Trophoblast cell (in vitro differentiated cells and primary cell): Measurements from ENCODE around the gene HDAC7.
"Not testable (repeated sequence)": the region's sequence is repeated elsewhere in the genome, so short reads cannot be mapped to it uniquely, and the experiment has no call there.

Experiments used
- DNase-seq, 2 donors: peaks; one replicate each; pipeline ENCODE4 v3.0.0-alpha.2; 2016
- H2AFZ ChIP-seq: 2 replicates; pipeline ENCODE4 v1.6.1; 2013; ENCODE audit warnings: low read length, moderate library complexity, mild to moderate bottlenecking; ENCODE audit not compliant: insufficient read depth, poor library complexity
- H2AK5ac ChIP-seq: 2 replicates; pipeline ENCODE4 v1.6.1; 2013; ENCODE audit warnings: mild to moderate bottlenecking, low read length
- H2BK120ac ChIP-seq: 2 replicates; pipeline ENCODE4 v1.6.1; 2013; ENCODE audit warnings: low read length, mild to moderate bottlenecking, moderate library complexity; ENCODE audit not compliant: insufficient read depth, poor library complexity
- H2BK12ac ChIP-seq: 2 replicates; pipeline ENCODE4 v1.6.1; 2013; ENCODE audit warnings: mild to moderate bottlenecking, low read length, moderate library complexity
- H2BK5ac ChIP-seq: 2 replicates; pipeline ENCODE4 v1.6.1; 2013; ENCODE audit warnings: low read length, low read depth, moderate library complexity, mild to moderate bottlenecking; ENCODE audit not compliant: poor library complexity
- H3K14ac ChIP-seq: 2 replicates; pipeline ENCODE4 v1.6.1; 2013; ENCODE audit warnings: mild to moderate bottlenecking, low read length
- H3K18ac ChIP-seq: 2 replicates; pipeline ENCODE4 v1.6.1; 2013; ENCODE audit warnings: mild to moderate bottlenecking, low read length
- H3K23ac ChIP-seq: 2 replicates; pipeline ENCODE4 v1.6.1; 2013; ENCODE audit warnings: low read length
- H3K27ac ChIP-seq: 2 replicates; pipeline ENCODE4 v1.5.1; 2013; ENCODE audit warnings: low read depth, mild to moderate bottlenecking, inconsistent platforms, low read length, moderate library complexity
- H3K27me3 ChIP-seq: 2 replicates; pipeline ENCODE4 v1.6.1; 2013; ENCODE audit warnings: inconsistent platforms, mild to moderate bottlenecking, low read length, moderate library complexity; ENCODE audit not compliant: insufficient read depth
- H3K36me3 ChIP-seq, 2 experiments: 1 replicate in 1 of 2; 2 replicates in 1 of 2; pipeline ENCODE4 v1.6.1; 2013; ENCODE audit warnings: low read length in 2 of 2, mild to moderate bottlenecking in 2 of 2, moderate library complexity in 1 of 2; ENCODE audit not compliant: insufficient read depth in 2 of 2, control insufficient read depth in 1 of 2
- H3K4ac ChIP-seq: 2 replicates; pipeline ENCODE4 v1.6.1; 2013; ENCODE audit warnings: low read depth, mild to moderate bottlenecking, low read length, moderate library complexity
- H3K4me1 ChIP-seq, 2 experiments: 1 replicate in 1 of 2; 2 replicates in 1 of 2; pipeline ENCODE4 v1.6.1; 2013; ENCODE audit warnings: low read length in 2 of 2, mild to moderate bottlenecking in 2 of 2, moderate library complexity in 1 of 2; ENCODE audit not compliant: insufficient read depth in 2 of 2, control insufficient read depth in 1 of 2
- H3K4me2 ChIP-seq: 2 replicates; pipeline ENCODE4 v1.6.1; 2013; ENCODE audit warnings: inconsistent platforms, mild to moderate bottlenecking, low read length, moderate library complexity
- H3K4me3 ChIP-seq: 2 replicates; pipeline ENCODE4 v1.5.1; 2013; ENCODE audit warnings: mild to moderate bottlenecking, low read depth, low read length, inconsistent platforms
- H3K79me1 ChIP-seq: one replicate; pipeline ENCODE4 v1.6.1; 2013; ENCODE audit warnings: low read length
- H3K79me2 ChIP-seq: 2 replicates; pipeline ENCODE4 v1.6.1; 2013; ENCODE audit warnings: low read length, mild to moderate bottlenecking; ENCODE audit not compliant: control insufficient read depth, insufficient read depth, poor library complexity
- H3K9ac ChIP-seq: 2 replicates; pipeline ENCODE4 v1.6.1; 2013; ENCODE audit warnings: mild to moderate bottlenecking, low read length
- H3K9me3 ChIP-seq: 2 replicates; pipeline ENCODE4 v1.6.1; 2013; ENCODE audit warnings: low read depth, mild to moderate bottlenecking, control low read depth, inconsistent platforms, low read length; ENCODE audit not compliant: insufficient read depth
- H4K12ac ChIP-seq: 2 replicates; pipeline ENCODE4 v1.6.1; 2013; ENCODE audit warnings: low read depth, mild to moderate bottlenecking, low read length, moderate library complexity
- H4K8ac ChIP-seq: 2 replicates; pipeline ENCODE4 v1.6.1; 2013; ENCODE audit warnings: low read depth, mild to moderate bottlenecking, low read length, moderate library complexity
- H4K91ac ChIP-seq: one replicate; pipeline ENCODE4 v1.6.1; 2013; ENCODE audit warnings: low read depth, mild to moderate bottlenecking, low read length, moderate library complexity
- WGBS: extraction: QIAGEN DNeasy Blood & Tissue Kit; methylation state at CpG from one replicate; pipeline ENCODE4 v1.1.7; 2013; ENCODE audit warnings: missing lambda C conversion rate; ENCODE audit not compliant: insufficient read length, insufficient coverage; ENCODE audit errors: extremely low coverage; 5-methylcytosine and 5-hydroxymethylcytosine counted together

Gene HDAC7

DNA sequence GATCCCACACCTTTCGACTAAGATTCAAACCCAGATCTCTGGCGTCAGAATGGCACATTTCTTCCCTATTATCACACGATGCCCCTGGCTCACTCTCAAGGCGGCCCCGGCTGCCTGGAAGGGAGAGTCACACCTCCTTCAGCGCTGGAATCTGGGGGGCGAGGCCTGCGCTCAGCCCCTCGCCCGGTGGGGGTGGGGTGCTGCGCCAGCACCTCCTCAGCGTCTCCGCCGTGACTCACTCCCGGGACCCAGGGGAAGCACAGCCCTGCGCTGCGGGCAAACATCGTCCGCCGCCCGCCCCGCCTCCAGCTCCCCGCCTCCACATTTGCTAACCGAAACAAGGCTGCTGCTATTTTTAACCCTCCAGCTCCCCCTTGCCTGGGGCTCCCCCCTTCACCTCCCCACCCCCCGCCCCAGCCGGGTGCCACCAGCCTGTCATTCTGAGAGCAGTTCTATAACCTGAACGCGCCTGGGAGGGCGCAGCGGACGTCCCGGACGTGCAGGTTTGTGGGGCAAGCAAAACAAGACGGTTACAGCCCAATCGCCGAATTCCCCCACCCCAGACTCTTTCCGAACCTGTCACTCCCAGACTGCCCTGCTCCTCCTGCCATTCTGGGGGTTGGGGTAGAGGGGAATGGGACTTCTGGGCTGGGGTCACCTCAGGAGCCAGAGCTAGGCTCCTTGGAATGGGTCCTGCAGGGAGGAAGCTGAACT, 6.7 kb downstream of the HDAC7 start:
- Histone ChIP-seq H3K27ac (peak overlapping the region; percentile 91), H3K9ac (no peak overlapping the region), H3K4ac (peak overlapping the region; percentile 73), H2AFZ (no peak overlapping the region), H3K79me1 (peaks cover 18% of the 10 kb centered on the region), H4K91ac (peak overlapping the region; percentile 82), H3K36me3 (peaks cover 6 to 16% of the 10 kb centered on the region in 2 experiments), H3K23ac (no peak overlapping the region), H3K14ac (peak overlapping the region; percentile 41), H3K18ac (peak overlapping the region; percentile 53), H2AK5ac (peak overlapping the region; percentile 34), H3K4me1 (peaks cover 62 to 70% of the 10 kb centered on the region in 2 experiments), H3K27me3 (no peaks in the 10 kb centered on the region), H3K4me2 (peak overlapping the region; percentile 66), H4K12ac (peak overlapping the region; percentile 2), H3K4me3 (no peak overlapping the region), H2BK5ac (peak overlapping the region; percentile 71), H2BK120ac (peak overlapping the region; percentile 58), H3K79me2 (peaks cover 53% of the 10 kb centered on the region), H4K8ac (peak overlapping the region; percentile 54), H3K9me3 (no peaks in the 10 kb centered on the region), H2BK12ac (peak overlapping the region; percentile 59)
- DNase-seq = peak; percentile 54 to 60
- no CpG with 5 or more reads among the region's 37 CpGs for WGBS

DNA sequence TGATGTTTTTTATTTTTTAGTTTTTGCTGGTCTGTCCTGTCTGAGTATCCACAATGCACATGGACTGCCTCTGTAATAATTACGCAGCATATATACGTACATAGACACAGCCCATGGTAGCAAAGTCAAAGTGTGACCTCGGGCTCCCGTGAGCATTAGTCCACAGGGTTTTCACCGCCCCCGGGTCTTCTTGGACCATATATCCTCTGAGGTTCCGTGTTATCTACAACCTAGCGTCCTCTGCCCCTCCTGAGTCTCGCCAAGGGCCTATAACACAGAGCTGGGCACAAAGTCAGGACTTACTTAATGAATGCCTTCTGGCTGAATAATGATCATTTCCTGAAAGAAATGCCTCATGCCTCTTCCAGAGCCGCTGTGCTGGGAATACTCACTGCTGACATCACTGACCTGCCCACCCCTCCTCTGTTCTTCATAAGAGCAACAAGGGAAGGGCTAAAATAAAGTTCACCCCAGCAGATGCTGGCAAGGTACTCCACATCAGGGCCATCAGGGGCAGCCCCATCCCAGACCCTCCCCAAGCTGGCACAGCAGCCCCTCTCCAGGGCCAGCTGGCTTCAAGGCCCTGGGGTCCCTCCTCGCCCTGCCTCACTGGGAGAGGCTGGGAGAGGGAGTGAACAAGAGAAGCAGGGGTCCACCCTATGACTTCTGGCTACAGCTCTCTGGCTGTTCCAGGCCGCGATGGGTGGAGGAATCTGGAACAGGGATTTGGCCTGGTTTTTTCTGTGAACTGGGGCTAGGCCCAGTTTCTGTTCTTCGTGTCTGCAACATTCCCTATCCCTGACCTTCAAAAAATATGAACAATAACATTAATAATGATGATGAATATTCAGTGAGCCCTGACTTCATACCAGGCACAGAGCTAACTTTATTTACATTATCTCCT, 7.9 kb downstream of the HDAC7 start:
- WGBS = no CpG with 5 or more reads among the region's 14 CpGs

DNA sequence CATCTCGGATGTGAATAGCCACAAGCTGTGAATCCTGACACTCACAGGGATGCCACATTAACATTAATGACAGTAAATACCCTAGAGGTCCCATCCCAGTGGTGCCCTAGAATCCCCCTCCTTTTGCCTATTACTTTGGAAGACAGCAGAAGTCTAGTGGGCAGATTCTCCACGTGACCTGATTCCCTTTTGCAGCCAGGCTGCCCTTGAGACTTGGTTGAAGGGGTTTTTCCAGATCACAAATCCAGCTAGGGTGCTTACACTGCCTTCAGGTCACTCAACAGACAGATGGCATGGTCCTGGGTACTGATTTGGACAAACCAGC, 8.7 kb downstream of the HDAC7 start:
- Histone ChIP-seq H2BK5ac (no peak overlapping the region), H3K4me1 (peaks cover 57 to 60% of the 10 kb centered on the region in 2 experiments), H2BK120ac (no peak overlapping the region), H3K79me2 (peaks cover 49% of the 10 kb centered on the region), H2AFZ (no peak overlapping the region), H4K91ac (no peak overlapping the region), H3K4me2 (no peak overlapping the region), H3K27me3 (no peaks in the 10 kb centered on the region), H3K27ac (no peak overlapping the region), H2AK5ac (no peak overlapping the region), H2BK12ac (no peak overlapping the region), H3K36me3 (peaks cover 6 to 13% of the 10 kb centered on the region in 2 experiments), H4K12ac (no peak overlapping the region), H3K4me3 (no peak overlapping the region), H3K9me3 (no peaks in the 10 kb centered on the region), H3K79me1 (peaks cover 13% of the 10 kb centered on the region), H3K23ac (no peak overlapping the region), H3K4ac (peak overlapping the region; percentile 85), H3K9ac (no peak overlapping the region), H3K18ac (no peak overlapping the region), H3K14ac (no peak overlapping the region), H4K8ac (no peak overlapping the region)
- no peak for DNase-seq
- WGBS = no CpG with 5 or more reads among the region's 2 CpGs

More for the DNA sequence above, 7.9 kb downstream of the HDAC7 start:
- Histone ChIP-seq H3K14ac (peak overlapping the region; percentile 72), H3K79me1 (peaks cover 15% of the 10 kb centered on the region), H2AFZ (no peak overlapping the region), H3K9ac (no peak overlapping the region), H3K23ac (no peak overlapping the region), H3K4ac (peak overlapping the region; percentile 96), H3K18ac (peak overlapping the region; percentile 31), H4K91ac (peak overlapping the region; percentile 64), H2AK5ac (peak overlapping the region; percentile 45), H3K4me2 (peak overlapping the region; percentile 34), H3K4me3 (no peak overlapping the region), H2BK12ac (peak overlapping the region; percentile 59), H2BK120ac (peak overlapping the region; percentile 29), H4K8ac (peak overlapping the region; percentile 50), H4K12ac (no peak overlapping the region), H3K27me3 (no peaks in the 10 kb centered on the region), H2BK5ac (peak overlapping the region; percentile 81), H3K79me2 (peaks cover 48% of the 10 kb centered on the region), H3K4me1 (peaks cover 59 to 66% of the 10 kb centered on the region in 2 experiments), H3K9me3 (no peaks in the 10 kb centered on the region), H3K27ac (peak overlapping the region; percentile 31), H3K36me3 (peaks cover 6 to 11% of the 10 kb centered on the region in 2 experiments)
- no peak for DNase-seq

- Histone ChIP-seq H3K79me2 (peaks cover 48% of the 10 kb centered on the region), H3K4ac (peak overlapping the region; percentile 36), H3K36me3 (peaks cover 15 to 20% of the 10 kb centered on the region in 2 experiments), H3K4me1 (peaks cover 55 to 58% of the 10 kb centered on the region in 2 experiments), H3K79me1 (peaks cover 13% of the 10 kb centered on the region)
- H2BK5ac ChIP-seq, H3K4me3 ChIP-seq, DNase-seq, H3K27ac ChIP-seq, H2AFZ ChIP-seq, H3K9me3 ChIP-seq, H2BK120ac ChIP-seq, H4K91ac ChIP-seq, H2BK12ac ChIP-seq, H4K12ac ChIP-seq, H3K9ac ChIP-seq, H3K18ac ChIP-seq, H3K14ac ChIP-seq, H3K23ac ChIP-seq, H2AK5ac ChIP-seq, H3K4me2 ChIP-seq, H4K8ac ChIP-seq, H3K27me3 ChIP-seq: not testable (repeated sequence)
- WGBS = no CpG with 5 or more reads among the region's 9 CpGs
These were observed 10.2 kb downstream of the HDAC7 start for GRCh38 chr12:47809518-47809917.
